ENCODE results near the gene ACCS.

The ACCS gene

DNA sequence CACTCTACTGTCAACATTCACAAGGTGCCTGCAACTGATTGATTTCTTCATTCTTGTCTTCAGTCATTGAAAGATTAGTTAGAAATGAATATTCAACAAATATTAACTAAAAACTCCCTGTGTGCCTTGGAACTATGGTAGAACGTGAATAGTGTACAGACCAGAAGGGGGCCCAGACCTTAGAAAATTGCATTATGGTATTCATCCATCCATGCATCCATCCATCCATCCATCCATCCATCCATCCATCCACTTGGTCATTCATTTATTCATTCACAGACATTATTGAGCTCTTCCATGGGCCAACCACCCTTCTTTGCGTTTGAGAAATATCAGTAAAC, 28.4 kb upstream of the ACCS start:
- no peak for FAIRE-seq
- no peak for DNase-seq (ENCODE audit: insufficient read length, low spot score)
- TF ChIP-seq, protein P1, sequence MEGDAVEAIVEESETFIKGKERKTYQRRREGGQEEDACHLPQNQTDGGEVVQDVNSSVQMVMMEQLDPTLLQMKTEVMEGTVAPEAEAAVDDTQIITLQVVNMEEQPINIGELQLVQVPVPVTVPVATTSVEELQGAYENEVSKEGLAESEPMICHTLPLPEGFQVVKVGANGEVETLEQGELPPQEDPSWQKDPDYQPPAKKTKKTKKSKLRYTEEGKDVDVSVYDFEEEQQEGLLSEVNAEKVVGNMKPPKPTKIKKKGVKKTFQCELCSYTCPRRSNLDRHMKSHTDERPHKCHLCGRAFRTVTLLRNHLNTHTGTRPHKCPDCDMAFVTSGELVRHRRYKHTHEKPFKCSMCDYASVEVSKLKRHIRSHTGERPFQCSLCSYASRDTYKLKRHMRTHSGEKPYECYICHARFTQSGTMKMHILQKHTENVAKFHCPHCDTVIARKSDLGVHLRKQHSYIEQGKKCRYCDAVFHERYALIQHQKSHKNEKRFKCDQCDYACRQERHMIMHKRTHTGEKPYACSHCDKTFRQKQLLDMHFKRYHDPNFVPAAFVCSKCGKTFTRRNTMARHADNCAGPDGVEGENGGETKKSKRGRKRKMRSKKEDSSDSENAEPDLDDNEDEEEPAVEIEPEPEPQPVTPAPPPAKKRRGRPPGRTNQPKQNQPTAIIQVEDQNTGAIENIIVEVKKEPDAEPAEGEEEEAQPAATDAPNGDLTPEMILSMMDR (IDR thresholded peaks at IDR 0.05; ENCODE audit: insufficient read depth, missing control alignments), result no peak

DNA sequence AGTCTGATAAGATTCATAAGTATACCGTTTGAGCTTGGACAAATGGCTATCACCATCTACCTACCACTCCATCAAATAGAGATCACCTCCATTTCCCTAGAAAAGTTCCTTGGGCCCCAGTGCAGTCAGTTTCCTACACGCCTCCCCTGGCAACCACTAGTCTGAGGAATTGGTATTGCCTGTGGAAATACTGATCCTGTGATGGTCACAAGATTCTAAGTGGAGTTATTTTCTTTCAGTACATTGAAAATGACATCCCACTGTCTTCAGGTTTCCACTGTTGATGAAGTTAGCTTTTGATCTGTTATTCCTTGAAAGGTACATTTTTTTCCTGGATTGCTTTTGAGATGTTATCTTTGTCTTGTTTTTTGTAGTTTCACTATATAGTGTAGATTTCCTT, 22.9 kb upstream of the ACCS start:
- TF ChIP-seq, protein P1 (IDR thresholded peaks at IDR 0.05; ENCODE audit: insufficient read depth, missing control alignments), result no peak
- no peak for DNase-seq (ENCODE audit: insufficient read length, low spot score)
- FAIRE-seq, result no peak

DNA sequence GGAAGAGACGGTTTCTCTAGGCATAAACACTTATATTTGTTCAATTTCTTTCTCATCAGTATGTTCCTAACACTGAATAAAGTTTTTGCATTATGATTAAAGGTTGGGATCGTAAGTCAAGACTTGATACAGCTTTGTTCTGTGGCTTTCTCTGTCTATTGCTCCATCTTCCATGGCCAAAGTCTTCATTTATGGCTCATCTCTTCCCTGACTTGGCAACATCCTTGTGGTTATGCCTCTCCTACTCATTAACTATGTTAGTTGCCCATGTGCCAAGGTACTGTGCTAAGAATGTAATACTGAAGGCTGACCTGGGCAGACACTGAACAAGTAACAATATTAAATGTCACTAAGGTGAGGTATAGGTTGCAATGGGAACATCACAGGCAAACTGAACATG, 19.9 kb upstream of the ACCS start:
- no peak for DNase-seq (ENCODE audit: insufficient read length, low spot score)
- TF ChIP-seq, protein P1 (IDR thresholded peaks at IDR 0.05; ENCODE audit: insufficient read depth, missing control alignments), result no peak
- FAIRE-seq, result no peak

DNA sequence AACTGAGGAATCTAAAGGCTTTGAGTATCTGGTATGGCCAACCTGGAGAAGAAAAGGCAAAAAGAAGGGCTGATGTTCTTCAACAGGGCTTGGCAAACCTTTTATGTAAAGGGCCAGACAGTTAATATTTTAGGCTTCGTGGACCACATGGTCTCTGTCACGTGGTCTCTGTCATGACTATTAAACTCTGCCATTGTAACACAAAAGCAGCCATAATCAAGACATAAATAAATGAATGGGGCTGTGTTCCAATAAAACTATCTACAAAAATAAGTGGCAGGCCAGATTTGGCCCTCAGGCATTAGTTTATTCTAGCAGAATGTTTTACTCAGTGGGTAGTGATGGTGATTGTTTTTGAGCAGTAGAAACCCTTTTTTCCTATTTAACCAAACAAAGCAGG, 18.8 kb upstream of the ACCS start:
- TF ChIP-seq, protein P1 (IDR thresholded peaks at IDR 0.05; ENCODE audit: insufficient read depth, missing control alignments), result no peak
- FAIRE-seq (no peak), DNase-seq (ENCODE audit: insufficient read length, low spot score) (no peak)

DNA sequence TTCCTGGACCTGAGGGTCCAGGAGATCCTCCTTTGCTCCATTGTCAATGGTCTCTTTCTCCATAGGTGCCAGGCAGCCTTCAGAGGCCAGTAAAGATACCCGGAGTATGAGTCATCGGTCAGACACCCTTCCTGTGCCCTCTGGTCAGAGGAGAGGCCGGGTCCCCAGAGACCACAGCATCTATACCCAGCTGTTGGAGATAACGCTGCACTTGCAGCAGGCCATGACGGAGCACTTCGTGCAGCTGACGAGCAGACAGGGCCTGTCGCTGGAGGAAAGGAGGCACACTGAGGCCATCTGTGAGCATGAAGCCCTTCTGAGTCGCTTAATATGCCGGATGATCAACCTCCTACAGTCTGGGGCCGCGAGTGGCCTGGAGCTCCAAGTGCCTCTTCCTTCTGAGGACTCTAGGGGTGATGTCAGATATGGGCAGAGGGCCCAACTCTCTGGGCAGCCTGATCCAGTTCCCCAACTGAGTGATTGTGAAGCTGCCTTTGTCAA, 18.1 kb upstream of the ACCS start, which contains the start of gene ACCSL:
Gene ACCSL (plus strand): TSS at position 51 of the 501 bp plus-strand sequence. CDS start 56 bp downstream, at position 107.
- FAIRE-seq (no peak), DNase-seq (ENCODE audit: insufficient read length, low spot score) (no peak)
- TF ChIP-seq, protein P1 (IDR thresholded peaks at IDR 0.05; ENCODE audit: insufficient read depth, missing control alignments), result no peak

DNA sequence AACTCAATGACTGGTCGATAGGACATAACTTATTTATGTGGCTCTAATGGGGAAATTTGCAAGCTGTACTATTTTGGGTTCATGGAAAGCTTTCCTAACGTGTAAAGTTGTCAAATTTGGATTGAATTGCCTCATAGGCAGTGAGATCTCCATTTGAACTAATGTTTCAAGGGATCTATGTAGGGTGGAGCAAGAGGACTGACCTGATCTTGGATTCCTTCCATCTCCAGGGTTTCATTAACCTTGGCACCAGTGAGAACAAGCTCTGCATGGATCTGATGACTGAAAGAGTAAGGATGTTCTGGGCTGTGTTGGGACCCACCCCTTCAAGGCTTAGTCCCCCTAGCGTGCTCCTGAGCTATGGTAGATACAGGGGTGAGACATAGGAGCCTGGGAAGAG, 16.2 kb upstream of the ACCS start:
- TF ChIP-seq, protein P1 (IDR thresholded peaks at IDR 0.05; ENCODE audit: insufficient read depth, missing control alignments), result no peak
- FAIRE-seq (no peak), DNase-seq (ENCODE audit: insufficient read length, low spot score) (no peak)

DNA sequence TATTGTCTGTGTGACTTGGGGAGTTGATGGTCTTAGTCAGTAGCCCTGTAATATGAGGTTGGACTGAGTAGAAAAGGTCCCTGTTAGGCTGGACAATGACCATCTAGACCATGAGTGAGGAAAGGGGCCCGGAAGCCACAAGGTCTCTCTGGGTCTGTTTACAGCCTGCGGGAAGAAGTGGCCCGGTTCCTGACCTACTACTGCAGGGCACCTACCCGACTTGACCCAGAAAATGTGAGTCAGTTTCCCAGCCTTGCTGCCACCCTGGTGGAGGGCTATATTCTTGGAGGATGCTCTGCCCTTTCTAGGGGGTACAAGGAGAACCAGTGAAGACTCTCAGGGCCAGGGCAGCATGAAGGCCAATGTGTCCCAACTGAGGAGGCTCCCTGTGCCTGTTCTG, 14.9 kb upstream of the ACCS start:
- FAIRE-seq (no peak), DNase-seq (ENCODE audit: insufficient read length, low spot score) (no peak)
- TF ChIP-seq, protein P1 (IDR thresholded peaks at IDR 0.05; ENCODE audit: insufficient read depth, missing control alignments), result no peak
